Right hindlimb (tissue), 1 donor: Measurements from ENCODE around the gene ENTR1.
A peak's percentile ranks its signal among the peaks of the same experiment; 100 is the strongest.

Experiments used
- DNase-seq: peaks from one replicate; pipeline ENCODE4 v3.0.0-alpha.2; 2018

The ENTR1 gene

GRCh38 chr9:136394312-136395019 is 15.9 kb downstream of the ENTR1 start:
- no peak for DNase-seq

GRCh38 chr9:136393531-136393930 is 16.9 kb downstream of the ENTR1 start:
- DNase-seq = no peak

- no peak for DNase-seq
Measured at GRCh38 chr9:136392538-136393449, 17.6 kb downstream of the ENTR1 start.

GRCh38 chr9:136391737-136392537 is 18.5 kb downstream of the ENTR1 start:
- DNase-seq = no peak

- DNase-seq = no peak
Measured at GRCh38 chr9:136389396-136389795, 21.0 kb downstream of the ENTR1 start.

- peak; percentile 17 for DNase-seq
Measured at GRCh38 chr9:136387217-136387616, 23.2 kb downstream of the ENTR1 start.

- no peak for DNase-seq
Measured at GRCh38 chr9:136386018-136386417, 24.4 kb downstream of the ENTR1 start.

- no peak for DNase-seq
Measured at GRCh38 chr9:136385015-136385414, 25.4 kb downstream of the ENTR1 start.

GRCh38 chr9:136383436-136383835 is 27.0 kb downstream of the ENTR1 start:
- DNase-seq = no peak

- no peak for DNase-seq
Measured at GRCh38 chr9:136381966-136382513, 28.4 kb downstream of the ENTR1 start.

- DNase-seq = no peak
Measured at GRCh38 chr9:136381311-136381710, 29.1 kb downstream of the ENTR1 start.

- DNase-seq = no peak
Measured at GRCh38 chr9:136380381-136380780, 30.0 kb downstream of the ENTR1 start.

GRCh38 chr9:136379891-136380290 is 30.5 kb downstream of the ENTR1 start:
- no peak for DNase-seq

GRCh38 chr9:136379401-136379800 is 31.0 kb downstream of the ENTR1 start:
- DNase-seq = no peak

- DNase-seq = no peak
Measured at GRCh38 chr9:136379003-136379287, 31.5 kb downstream of the ENTR1 start.

GRCh38 chr9:136378170-136379002 is 32.0 kb downstream of the ENTR1 start:
- no peak for DNase-seq

GRCh38 chr9:136377341-136378169 is 32.9 kb downstream of the ENTR1 start:
- no peak for DNase-seq

GRCh38 chr9:136376457-136376856 is 34.0 kb downstream of the ENTR1 start:
- DNase-seq = no peak

- no peak for DNase-seq
Measured at GRCh38 chr9:136375096-136375495, 35.3 kb downstream of the ENTR1 start.

GRCh38 chr9:136374183-136374575 is 36.2 kb downstream of the ENTR1 start:
- DNase-seq = no peak
